ENCODE results near the gene ANO3. TPM values are rescaled to one million over a fixed set of nuclear protein-coding genes. Genes with fewer than 3 reads are reported as not detected.
"Not testable (repeated sequence)": the region's sequence is repeated elsewhere in the genome, so short reads cannot be mapped to it uniquely, and the experiment has no call there.

Gene ANO3
- total RNA-seq, 4 donors from 2014 or later, result 0.08 to 0.27 TPM; not detected in 2

GRCh38 chr11:26583550-26583949 lies 251.6 kb downstream of the ANO3 start:
- no peaks in the 10 kb centered on the region for H3K36me3 ChIP-seq
- 60 to 70% methylated on average over 3 of the region's 3 CpGs for WGBS, 2 donors (ENCODE audit: low coverage in 1 of 2)
- no peaks in the 10 kb centered on the region for H3K27me3 ChIP-seq
- no peak overlapping the region for H3K4me3 ChIP-seq
- ATAC-seq, result peak; percentile 79
- TF ChIP-seq EP300 (IDR thresholded peaks at IDR 0.05), result no peak
- no peak for TF ChIP-seq POLR2A (IDR thresholded peaks at IDR 0.05)
- TF ChIP-seq POLR2AphosphoS5 (IDR thresholded peaks at IDR 0.05), result peak; percentile 56
- H3K27ac ChIP-seq, result peak overlapping the region in 3 of 4 donors; percentile 58 to 66 (median 61)
- H3K4me1 ChIP-seq, result peaks cover 0 to 21% (median 2%) of the 10 kb centered on the region in 3 donors
- H3K9me3 ChIP-seq, result no peaks in the 10 kb centered on the region

GRCh38 chr11:26584818-26585217 lies 252.9 kb downstream of the ANO3 start:
- Histone ChIP-seq H3K4me1 (peaks cover 0 to 16% (median 2%) of the 10 kb centered on the region in 3 donors), H3K9me3 (no peaks in the 10 kb centered on the region), H3K27me3 (no peaks in the 10 kb centered on the region), H3K36me3 (no peaks in the 10 kb centered on the region), H3K27ac (no peak overlapping the region), H3K4me3 (no peak overlapping the region)
- no peak for TF ChIP-seq EP300 (IDR thresholded peaks at IDR 0.05)
- TF ChIP-seq POLR2AphosphoS5 (IDR thresholded peaks at IDR 0.05), result no peak
- TF ChIP-seq CTCF (IDR thresholded peaks at IDR 0.05), result no peak
- no peak for TF ChIP-seq POLR2A (IDR thresholded peaks at IDR 0.05)
- ATAC-seq, result no peak

- Histone ChIP-seq H3K9me3 (no peaks in the 10 kb centered on the region), H3K4me1 (peaks cover 0 to 6% (median 0%) of the 10 kb centered on the region in 3 donors), H3K27ac (no peak overlapping the region), H3K4me3 (no peak overlapping the region), H3K27me3 (no peaks in the 10 kb centered on the region), H3K36me3 (no peaks in the 10 kb centered on the region)
- 73 to 93% methylated on average over 2 of the region's 2 CpGs for WGBS, 2 donors (ENCODE audit: low coverage in 1 of 2)
- TF ChIP-seq POLR2AphosphoS5 (IDR thresholded peaks at IDR 0.05), result no peak
- no peak for ATAC-seq
Observed at GRCh38 chr11:26587073-26587472, 255.1 kb downstream of the ANO3 start.

- Histone ChIP-seq H3K9me3 (no peaks in the 10 kb centered on the region), H3K4me3 (no peak overlapping the region), H3K27me3 (no peaks in the 10 kb centered on the region), H3K4me1 (no peaks in the 10 kb centered on the region), H3K27ac (no peak overlapping the region), H3K36me3 (no peaks in the 10 kb centered on the region)
- WGBS, 2 donors (ENCODE audit: low coverage in 1 of 2), result 76 to 92% methylated on average over 2 to 11 of the region's 11 CpGs
- TF ChIP-seq POLR2A (IDR thresholded peaks at IDR 0.05) (no peak), POLR2AphosphoS5 (IDR thresholded peaks at IDR 0.05) (no peak), EP300 (IDR thresholded peaks at IDR 0.05) (no peak), CTCF (IDR thresholded peaks at IDR 0.05) (no peak)
- no peak for ATAC-seq
Observed at GRCh38 chr11:26593691-26594090, 261.8 kb downstream of the ANO3 start.

- H3K36me3 ChIP-seq, H3K4me3 ChIP-seq: not testable (repeated sequence)
- WGBS, 2 donors (ENCODE audit: low coverage in 1 of 2), result 78 to 84% methylated on average over 6 to 7 of the region's 7 CpGs
Observed at GRCh38 chr11:26595207-26595865, 263.4 kb downstream of the ANO3 start.

GRCh38 chr11:26597049-26597689 lies 265.2 kb downstream of the ANO3 start:
- not testable (repeated sequence) for H3K27me3 ChIP-seq, H3K4me1 ChIP-seq, H3K4me3 ChIP-seq, ATAC-seq, H3K9me3 ChIP-seq, H3K27ac ChIP-seq, H3K36me3 ChIP-seq
- WGBS, 2 donors (ENCODE audit: low coverage in 1 of 2), result 85 to 91% methylated on average over 6 to 7 of the region's 20 CpGs

More at GRCh38 chr11:26595207-26595865, 263.4 kb downstream of the ANO3 start:
- ATAC-seq, H3K9me3 ChIP-seq, H3K4me1 ChIP-seq, H3K27me3 ChIP-seq, H3K27ac ChIP-seq: not testable (repeated sequence)

- no peak overlapping the region for H3K4me3 ChIP-seq
- WGBS, 2 donors (ENCODE audit: low coverage in 1 of 2), result 75 to 91% methylated on average over 2 of the region's 2 CpGs
- no peaks in the 10 kb centered on the region for H3K27me3 ChIP-seq
- no peaks in the 10 kb centered on the region for H3K4me1 ChIP-seq
- no peak for ATAC-seq
- H3K36me3 ChIP-seq, result no peaks in the 10 kb centered on the region
- TF ChIP-seq POLR2A (IDR thresholded peaks at IDR 0.05) (no peak), CTCF (IDR thresholded peaks at IDR 0.05) (no peak), POLR2AphosphoS5 (IDR thresholded peaks at IDR 0.05) (no peak), EP300 (IDR thresholded peaks at IDR 0.05) (no peak)
- no peaks in the 10 kb centered on the region for H3K9me3 ChIP-seq
- no peak overlapping the region for H3K27ac ChIP-seq
Observed at GRCh38 chr11:26597899-26598298, 266.0 kb downstream of the ANO3 start.

Data from gastroesophageal sphincter (tissue), 4 donors.